Measurements from ENCODE around the gene MPRIP.

DNA sequence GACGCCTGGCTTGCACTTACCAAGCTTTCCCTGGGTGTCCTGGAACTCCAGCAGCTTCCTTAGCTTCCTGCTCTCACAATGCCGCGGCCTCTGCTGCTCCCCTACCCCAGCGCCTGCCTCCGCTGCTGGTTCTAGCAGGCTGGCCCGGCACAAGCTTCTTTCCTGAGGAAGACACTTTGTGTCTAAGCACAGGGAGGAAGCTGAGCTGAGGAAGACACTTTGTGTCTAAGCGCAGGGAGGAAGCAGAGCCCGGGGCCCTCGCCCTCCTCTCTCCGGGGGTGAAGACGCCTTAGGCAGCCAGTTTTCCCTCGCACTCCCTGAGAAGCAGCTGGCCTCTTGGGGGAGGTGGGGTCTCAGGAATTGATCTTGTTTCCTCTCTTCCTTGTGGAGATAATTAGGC is 99.0 kb downstream of the MPRIP start:
- TF ChIP-seq POLR2A (IDR thresholded peaks at IDR 0.05) = no peak
- TF ChIP-seq, protein P1, sequence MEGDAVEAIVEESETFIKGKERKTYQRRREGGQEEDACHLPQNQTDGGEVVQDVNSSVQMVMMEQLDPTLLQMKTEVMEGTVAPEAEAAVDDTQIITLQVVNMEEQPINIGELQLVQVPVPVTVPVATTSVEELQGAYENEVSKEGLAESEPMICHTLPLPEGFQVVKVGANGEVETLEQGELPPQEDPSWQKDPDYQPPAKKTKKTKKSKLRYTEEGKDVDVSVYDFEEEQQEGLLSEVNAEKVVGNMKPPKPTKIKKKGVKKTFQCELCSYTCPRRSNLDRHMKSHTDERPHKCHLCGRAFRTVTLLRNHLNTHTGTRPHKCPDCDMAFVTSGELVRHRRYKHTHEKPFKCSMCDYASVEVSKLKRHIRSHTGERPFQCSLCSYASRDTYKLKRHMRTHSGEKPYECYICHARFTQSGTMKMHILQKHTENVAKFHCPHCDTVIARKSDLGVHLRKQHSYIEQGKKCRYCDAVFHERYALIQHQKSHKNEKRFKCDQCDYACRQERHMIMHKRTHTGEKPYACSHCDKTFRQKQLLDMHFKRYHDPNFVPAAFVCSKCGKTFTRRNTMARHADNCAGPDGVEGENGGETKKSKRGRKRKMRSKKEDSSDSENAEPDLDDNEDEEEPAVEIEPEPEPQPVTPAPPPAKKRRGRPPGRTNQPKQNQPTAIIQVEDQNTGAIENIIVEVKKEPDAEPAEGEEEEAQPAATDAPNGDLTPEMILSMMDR (IDR thresholded peaks at IDR 0.05 in 8 of 11, conservative IDR thresholded peaks at IDR 0.05 in 3 of 11) = no peak
- peak in 2 of 3 donors; percentile 15 to 34 for TF ChIP-seq POLR2AphosphoS5 (IDR thresholded peaks at IDR 0.05)
